SK-N-SH treated with all-trans-retinoic acid at 6 μM for 48 hours (cell line): ENCODE measurements around the gene TFEB.

ENCODE experiments used
- ATAC-seq: fragments of 200-7000 bp; cut with Tn5 transposase; 3 replicates; pipeline ENCODE4 v1.9.1; 2020; ENCODE audit warnings: mild to moderate bottlenecking, moderate library complexity
- ARNTL ChIP-seq: fragments of 450-650 bp; formaldehyde crosslinking; IDR thresholded peaks from 2 replicates; pipeline ENCODE4 v1.5.0; 2020; ENCODE audit warnings: low read depth, mild to moderate bottlenecking, moderate library complexity, borderline replicate concordance
- BACH2 ChIP-seq: fragments of 250-450 bp; sonication (Bioruptor Pico); IDR thresholded peaks from 2 replicates; pipeline ENCODE4 v1.9.0; 2021; ENCODE audit warnings: mild to moderate bottlenecking, borderline replicate concordance
- CREB5 ChIP-seq: fragments of 250-450 bp; sonication (Bioruptor Pico); IDR thresholded peaks from 2 replicates; pipeline ENCODE4 v1.5.1; 2020; ENCODE audit warnings: low read depth, mild to moderate bottlenecking, moderate library complexity
- CSDC2 ChIP-seq: fragments of 250-450 bp; sonication (Bioruptor Pico); IDR thresholded peaks from 2 replicates; pipeline ENCODE4 v1.5.0; 2020; ENCODE audit warnings: mild to moderate bottlenecking, moderate library complexity
- CSRNP3 ChIP-seq: fragments of 250-450 bp; sonication (Bioruptor Pico); IDR thresholded peaks from 2 replicates; pipeline ENCODE4 v1.5.1; 2021; ENCODE audit warnings: mild to moderate bottlenecking, moderate library complexity
- ESRRG ChIP-seq: fragments of 250-450 bp; sonication (Bioruptor Pico); IDR thresholded peaks from 2 replicates; pipeline ENCODE4 v1.6.1; 2021; ENCODE audit warnings: mild to moderate bottlenecking
- GLIS3 ChIP-seq: fragments of 250-450 bp; sonication (Bioruptor Pico); IDR thresholded peaks from 2 replicates; pipeline ENCODE4 v1.5.0; 2020; ENCODE audit warnings: mild to moderate bottlenecking, moderate library complexity
- OSR1 ChIP-seq: fragments of 250-450 bp; sonication (Bioruptor Pico); IDR thresholded peaks from 2 replicates; pipeline ENCODE4 v1.8.0; 2022; ENCODE audit warnings: moderate library complexity, mild to moderate bottlenecking, inconsistent platforms
- PATZ1 ChIP-seq: fragments of 250-450 bp; sonication (Bioruptor Pico); IDR thresholded peaks from 2 replicates; pipeline ENCODE4 v1.8.0; 2020; ENCODE audit warnings: mild to moderate bottlenecking, moderate library complexity, borderline replicate concordance
- POU6F1 ChIP-seq: fragments of 250-450 bp; sonication (Bioruptor Pico); IDR thresholded peaks from 2 replicates; pipeline ENCODE4 v1.8.0; 2021; ENCODE audit warnings: low read depth, mild to moderate bottlenecking, moderate library complexity, borderline replicate concordance
- PPARA ChIP-seq: fragments of 250-450 bp; sonication (Bioruptor Pico); IDR thresholded peaks from 2 replicates; pipeline ENCODE4 v1.5.0; 2020; ENCODE audit warnings: mild to moderate bottlenecking, borderline replicate concordance
- RARB ChIP-seq: fragments of 250-450 bp; sonication (Bioruptor Pico); IDR thresholded peaks from 2 replicates; pipeline ENCODE4 v1.8.0; 2021; ENCODE audit warnings: mild to moderate bottlenecking, moderate library complexity
- SNAI2 ChIP-seq: fragments of 250-450 bp; sonication (Bioruptor Pico); IDR thresholded peaks from 2 replicates; pipeline ENCODE4 v1.5.0; 2020; ENCODE audit warnings: mild to moderate bottlenecking, moderate library complexity
- TCF4 ChIP-seq: fragments of 250-450 bp; sonication (Bioruptor Pico); IDR thresholded peaks from 2 replicates; pipeline ENCODE4 v1.8.0; 2021; ENCODE audit warnings: mild to moderate bottlenecking, moderate library complexity, borderline replicate concordance
- TSHZ2 ChIP-seq: fragments of 250-450 bp; sonication (Bioruptor Pico); IDR thresholded peaks from 2 replicates; pipeline ENCODE4 v1.5.0; 2020; ENCODE audit warnings: mild to moderate bottlenecking, moderate library complexity
- ZC3H10 ChIP-seq: fragments of 250-450 bp; sonication (Bioruptor Pico); IDR thresholded peaks from 2 replicates; pipeline ENCODE4 v1.5.1; 2021; ENCODE audit warnings: mild to moderate bottlenecking, moderate library complexity
- ZFP3 ChIP-seq: fragments of 250-450 bp; sonication (Bioruptor Pico); IDR thresholded peaks from 2 replicates; pipeline ENCODE4 v1.5.0; 2020; ENCODE audit warnings: mild to moderate bottlenecking, moderate library complexity
- ZFP30 ChIP-seq: fragments of 450-650 bp; formaldehyde crosslinking; IDR thresholded peaks from 2 replicates; pipeline ENCODE4 v1.5.0; 2022; ENCODE audit warnings: mild to moderate bottlenecking, moderate library complexity
- ZNF565 ChIP-seq: fragments of 450-650 bp; formaldehyde crosslinking; conservative IDR thresholded peaks from 2 replicates; pipeline ENCODE4 v1.5.0; 2020; ENCODE audit warnings: low read depth, mild to moderate bottlenecking, moderate library complexity
- ZNF70 ChIP-seq: fragments of 450-650 bp; formaldehyde crosslinking; IDR thresholded peaks from 2 replicates; pipeline ENCODE4 v1.5.0; 2020; ENCODE audit warnings: mild to moderate bottlenecking, moderate library complexity
- ZNF8 ChIP-seq: fragments of 450-650 bp; formaldehyde crosslinking; IDR thresholded peaks from 2 replicates; pipeline ENCODE4 v1.5.0; 2020; ENCODE audit warnings: mild to moderate bottlenecking, moderate library complexity

The TFEB gene

GRCh38 chr6:41737591-41738130 is 2.3 kb upstream of the TFEB start:
- no peak for ATAC-seq
- no peak for TF ChIP-seq SNAI2 (CRISPR knock-in tag)
- no peak for TF ChIP-seq ZNF565 (CRISPR knock-in tag)
- no peak for TF ChIP-seq GLIS3
- TF ChIP-seq PPARA (CRISPR knock-in tag), result no peak
- no peak for TF ChIP-seq CSDC2 (CRISPR knock-in tag)
- no peak for TF ChIP-seq POU6F1 (CRISPR knock-in tag)
- TF ChIP-seq ZFP3, result no peak
- TF ChIP-seq ZNF8 (CRISPR knock-in tag), result no peak
- no peak for TF ChIP-seq OSR1 (CRISPR knock-in tag)
- TF ChIP-seq TCF4 (CRISPR knock-in tag), result no peak
- TF ChIP-seq BACH2 (CRISPR knock-in tag), result no peak
- no peak for TF ChIP-seq RARB (CRISPR knock-in tag)
- TF ChIP-seq CSRNP3, result no peak
- no peak for TF ChIP-seq ZNF70 (CRISPR knock-in tag)
- TF ChIP-seq CREB5, result no peak
- no peak for TF ChIP-seq PATZ1 (CRISPR knock-in tag)

- TF ChIP-seq PPARA (CRISPR knock-in tag) (no peak), BACH2 (CRISPR knock-in tag) (no peak), ARNTL (CRISPR knock-in tag) (no peak), ZFP3 (no peak), TCF4 (CRISPR knock-in tag) (no peak), ZNF70 (CRISPR knock-in tag) (no peak), POU6F1 (CRISPR knock-in tag) (no peak), ZNF565 (CRISPR knock-in tag) (no peak), ESRRG (no peak), TSHZ2 (no peak), GLIS3 (no peak), ZFP30 (CRISPR knock-in tag) (no peak), CSDC2 (CRISPR knock-in tag) (no peak), ZC3H10 (CRISPR knock-in tag) (no peak)
- TF ChIP-seq, all 23 proteins: peak for 0
- no peak for ATAC-seq
These were observed 1.6 kb upstream of the TFEB start for GRCh38 chr6:41736800-41737555.
